Neural crest cell (in vitro differentiated cells): Measurements from ENCODE around the gene ADH1B. TPM values are rescaled to one million over a fixed set of nuclear protein-coding genes. Genes with fewer than 3 reads are reported as not detected.
"Not testable (repeated sequence)": the region's sequence is repeated elsewhere in the genome, so short reads cannot be mapped to it uniquely, and the experiment has no call there.

Source experiments
- DNase-seq: peaks from one replicate; pipeline ENCODE4 v3.0.0; 2021; ENCODE audit warnings: low read depth, mixed read lengths, low spot score
- H3K27ac Mint-ChIP-seq: one replicate; pipeline ENCODE4 v1.8.0; 2021; ENCODE audit warnings: mild to moderate bottlenecking, mixed read lengths; ENCODE audit not compliant: unreplicated experiment
- H3K27me3 Mint-ChIP-seq: 2 replicates; pipeline ENCODE4 v1.8.0; 2021; ENCODE audit warnings: low read depth, mild to moderate bottlenecking, mixed read lengths
- H3K36me3 Mint-ChIP-seq: 2 replicates; pipeline ENCODE4 v1.8.0; 2021; ENCODE audit warnings: low read depth, mild to moderate bottlenecking, mixed read lengths
- H3K4me1 Mint-ChIP-seq: 2 replicates; pipeline ENCODE4 v1.8.0; 2021; ENCODE audit warnings: mixed read lengths
- H3K4me3 Mint-ChIP-seq: one replicate; pipeline ENCODE4 v1.8.0; 2021; ENCODE audit warnings: mild to moderate bottlenecking, mixed read lengths
- H3K9me3 Mint-ChIP-seq: 2 replicates; pipeline ENCODE4 v1.8.0; 2021; ENCODE audit warnings: mixed read lengths
- long read RNA-seq: library from polyadenylated mRNA; unstranded; transcript quantifications from one replicate; pipeline ENCODE4 v2.0.0, GENCODE V29; 2020
- total RNA-seq: library from RNA; stranded (reverse); gene quantifications from 2 replicates; pipeline ENCODE4 v1.2.1, GENCODE V29; 2021
- TF ChIP-seq, protein P1 (sequence below): fragments of 200-600 bp; sonication (generic); conservative IDR thresholded peaks from 2 replicates; pipeline ENCODE4 v1.5.0; 2021; ENCODE audit warnings: antibody characterized with exemption, mild to moderate bottlenecking

The ADH1B gene
- total RNA-seq, result not detected in 2 replicates
- long read RNA-seq, result 0 reads

DNA sequence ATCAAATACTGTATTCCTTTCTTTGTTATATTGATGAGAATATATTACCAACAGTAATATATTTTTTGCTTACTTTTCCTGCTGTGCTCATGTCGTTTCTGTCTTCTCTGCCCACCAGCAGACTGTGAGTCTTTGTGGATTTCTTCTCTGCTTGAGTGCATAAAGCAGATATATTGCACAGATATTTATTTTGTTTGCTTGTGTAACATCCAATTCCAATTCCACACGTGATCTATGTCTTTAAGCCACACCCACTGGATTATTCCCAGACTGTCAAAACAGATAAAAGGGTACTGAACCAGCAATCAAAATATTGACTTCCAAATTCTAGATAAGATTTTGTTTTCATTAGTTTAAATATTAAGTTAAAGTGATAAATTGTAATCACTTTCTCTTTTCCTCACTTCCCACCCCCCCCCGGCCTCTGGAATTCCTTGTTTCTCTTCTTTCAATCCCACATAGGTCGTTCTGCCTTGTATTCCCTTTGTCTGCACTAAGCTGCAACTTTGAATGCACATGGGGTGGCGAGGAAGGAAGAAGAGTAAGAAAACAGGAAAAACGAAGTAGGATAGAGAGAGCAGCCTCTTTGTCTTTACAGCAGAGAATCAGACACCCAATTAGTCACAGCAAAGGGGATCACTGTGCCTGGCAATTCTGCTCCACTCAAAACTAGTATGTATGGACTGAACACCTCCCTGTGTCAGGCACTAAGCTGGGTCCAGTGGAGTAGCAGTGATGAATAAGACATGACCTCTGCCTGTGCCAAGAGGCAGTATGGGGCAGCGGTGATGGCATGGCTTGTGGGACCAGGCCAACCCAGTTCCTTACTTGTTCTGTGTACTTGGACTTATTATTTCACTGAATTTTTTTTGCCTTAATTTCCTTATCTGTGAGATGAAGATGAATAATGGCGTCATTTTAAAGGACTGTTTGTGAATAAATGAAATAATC, at the start of gene ADH1B:
TSS of gene ADH1B (minus strand) at position 161 of the 951 bp plus-strand sequence. CDS start at position 91, 70 bp downstream.
- no peaks in the 10 kb centered on the region for H3K27me3 Mint-ChIP-seq
- peaks cover 3% of the 10 kb centered on the region for H3K36me3 Mint-ChIP-seq
- peaks cover 13% of the 10 kb centered on the region for H3K4me1 Mint-ChIP-seq
- peaks cover 9% of the 10 kb centered on the region for H3K9me3 Mint-ChIP-seq
- no peak for DNase-seq
- peak within 1 kb of the TSS; percentile 76 for H3K27ac Mint-ChIP-seq
- H3K4me3 Mint-ChIP-seq, result no peak within 1 kb of the TSS
- TF ChIP-seq, protein P1, sequence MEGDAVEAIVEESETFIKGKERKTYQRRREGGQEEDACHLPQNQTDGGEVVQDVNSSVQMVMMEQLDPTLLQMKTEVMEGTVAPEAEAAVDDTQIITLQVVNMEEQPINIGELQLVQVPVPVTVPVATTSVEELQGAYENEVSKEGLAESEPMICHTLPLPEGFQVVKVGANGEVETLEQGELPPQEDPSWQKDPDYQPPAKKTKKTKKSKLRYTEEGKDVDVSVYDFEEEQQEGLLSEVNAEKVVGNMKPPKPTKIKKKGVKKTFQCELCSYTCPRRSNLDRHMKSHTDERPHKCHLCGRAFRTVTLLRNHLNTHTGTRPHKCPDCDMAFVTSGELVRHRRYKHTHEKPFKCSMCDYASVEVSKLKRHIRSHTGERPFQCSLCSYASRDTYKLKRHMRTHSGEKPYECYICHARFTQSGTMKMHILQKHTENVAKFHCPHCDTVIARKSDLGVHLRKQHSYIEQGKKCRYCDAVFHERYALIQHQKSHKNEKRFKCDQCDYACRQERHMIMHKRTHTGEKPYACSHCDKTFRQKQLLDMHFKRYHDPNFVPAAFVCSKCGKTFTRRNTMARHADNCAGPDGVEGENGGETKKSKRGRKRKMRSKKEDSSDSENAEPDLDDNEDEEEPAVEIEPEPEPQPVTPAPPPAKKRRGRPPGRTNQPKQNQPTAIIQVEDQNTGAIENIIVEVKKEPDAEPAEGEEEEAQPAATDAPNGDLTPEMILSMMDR, result no peak

DNA sequence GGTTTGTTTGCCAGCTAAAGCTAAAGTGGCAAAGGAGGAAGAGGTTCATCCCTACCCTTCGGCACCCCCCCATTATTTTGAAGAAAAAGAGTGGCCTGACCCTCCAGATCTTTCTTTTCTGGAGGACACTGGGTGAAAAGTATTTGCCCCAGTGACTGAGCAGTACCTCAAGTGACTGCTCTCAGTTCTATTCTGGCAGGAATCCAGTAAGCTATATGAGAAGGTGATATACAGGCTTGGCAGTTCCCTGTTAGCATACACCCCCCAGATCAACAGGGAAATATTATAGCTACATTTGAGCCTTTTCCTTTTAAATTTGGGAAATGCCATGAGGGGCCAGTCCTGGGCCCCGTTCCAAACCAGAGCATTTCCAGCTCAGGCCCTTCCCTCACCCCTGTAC, 46.6 kb upstream of the ADH1B start:
- not testable (repeated sequence) for DNase-seq, H3K27me3 Mint-ChIP-seq, H3K4me1 Mint-ChIP-seq, H3K9me3 Mint-ChIP-seq, H3K27ac Mint-ChIP-seq, H3K4me3 Mint-ChIP-seq, H3K36me3 Mint-ChIP-seq

DNA sequence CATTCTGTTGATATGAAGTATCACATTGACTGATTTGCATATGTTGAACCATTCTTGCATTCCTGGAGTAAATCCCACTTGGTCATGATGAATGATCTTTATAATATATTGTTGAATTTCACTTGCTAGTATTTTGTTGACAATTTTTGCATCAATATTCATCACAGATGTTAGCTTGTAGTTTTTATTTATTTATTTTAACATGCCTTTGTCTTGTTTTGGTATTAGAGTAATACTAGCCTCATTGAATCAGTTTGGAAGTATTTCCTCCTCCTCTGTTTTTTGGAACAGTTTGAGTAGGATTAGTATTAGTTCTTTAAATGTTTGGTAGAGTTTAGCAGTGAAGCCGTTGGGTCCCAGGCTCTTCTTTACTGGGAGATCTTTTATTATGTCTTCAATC, 45.3 kb upstream of the ADH1B start:
- Mint-ChIP-seq H3K36me3 (peaks cover 3% of the 10 kb centered on the region), H3K27me3 (no peaks in the 10 kb centered on the region), H3K4me3 (no peak overlapping the region), H3K9me3 (peaks cover 6% of the 10 kb centered on the region), H3K4me1 (no peaks in the 10 kb centered on the region), H3K27ac (no peak overlapping the region)
- TF ChIP-seq, protein P1, result no peak
- DNase-seq, result no peak

DNA sequence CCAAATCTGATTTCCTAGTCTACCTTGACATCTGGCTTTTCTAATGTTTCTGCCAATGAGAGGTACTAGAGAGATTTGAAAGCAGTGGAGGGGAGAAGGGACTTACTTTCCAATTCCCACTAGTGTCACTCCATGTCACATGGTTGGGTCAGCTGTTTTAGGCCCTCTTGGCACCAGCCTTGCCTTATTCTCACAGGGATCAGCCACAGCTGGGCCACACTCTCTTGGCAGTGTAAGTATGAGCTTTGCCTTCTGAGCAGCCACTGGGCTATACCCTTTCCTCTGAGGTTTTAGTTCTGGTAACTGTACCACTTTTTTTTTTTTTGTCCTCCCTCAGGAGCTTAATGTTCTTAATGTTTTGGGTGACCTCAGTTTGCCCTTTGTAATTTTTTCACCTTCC, 41.6 kb upstream of the ADH1B start:
- Mint-ChIP-seq H3K4me3 (no peak overlapping the region), H3K27me3 (no peaks in the 10 kb centered on the region), H3K4me1 (no peaks in the 10 kb centered on the region), H3K27ac (no peak overlapping the region), H3K36me3 (peaks cover 3% of the 10 kb centered on the region), H3K9me3 (peaks cover 12% of the 10 kb centered on the region)
- TF ChIP-seq, protein P1, result no peak
- no peak for DNase-seq

DNA sequence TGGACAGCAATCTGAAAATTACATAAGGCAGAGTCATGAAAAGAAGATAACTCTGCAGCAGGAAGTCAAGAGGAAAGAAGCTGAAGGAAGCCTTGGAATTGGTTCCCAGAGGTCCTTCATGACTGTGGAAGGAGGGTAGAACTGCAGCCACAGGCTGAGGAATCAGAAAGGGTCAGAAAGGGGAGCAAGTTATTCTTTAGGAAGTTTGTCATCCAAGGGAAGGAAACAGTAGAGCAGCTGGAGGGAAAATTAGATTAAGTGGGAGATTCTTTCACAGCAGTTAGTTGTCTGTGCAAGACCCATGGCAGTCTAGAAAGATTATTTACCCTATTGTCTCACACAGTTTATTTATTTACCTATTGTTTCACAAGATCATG, 40.7 kb upstream of the ADH1B start:
- H3K4me1 Mint-ChIP-seq, result no peaks in the 10 kb centered on the region
- H3K27ac Mint-ChIP-seq, result peak overlapping the region; percentile 3
- H3K36me3 Mint-ChIP-seq, result peaks cover 3% of the 10 kb centered on the region
- peaks cover 12% of the 10 kb centered on the region for H3K9me3 Mint-ChIP-seq
- H3K27me3 Mint-ChIP-seq, result no peaks in the 10 kb centered on the region
- TF ChIP-seq, protein P1, result no peak
- no peak overlapping the region for H3K4me3 Mint-ChIP-seq
- DNase-seq, result no peak

DNA sequence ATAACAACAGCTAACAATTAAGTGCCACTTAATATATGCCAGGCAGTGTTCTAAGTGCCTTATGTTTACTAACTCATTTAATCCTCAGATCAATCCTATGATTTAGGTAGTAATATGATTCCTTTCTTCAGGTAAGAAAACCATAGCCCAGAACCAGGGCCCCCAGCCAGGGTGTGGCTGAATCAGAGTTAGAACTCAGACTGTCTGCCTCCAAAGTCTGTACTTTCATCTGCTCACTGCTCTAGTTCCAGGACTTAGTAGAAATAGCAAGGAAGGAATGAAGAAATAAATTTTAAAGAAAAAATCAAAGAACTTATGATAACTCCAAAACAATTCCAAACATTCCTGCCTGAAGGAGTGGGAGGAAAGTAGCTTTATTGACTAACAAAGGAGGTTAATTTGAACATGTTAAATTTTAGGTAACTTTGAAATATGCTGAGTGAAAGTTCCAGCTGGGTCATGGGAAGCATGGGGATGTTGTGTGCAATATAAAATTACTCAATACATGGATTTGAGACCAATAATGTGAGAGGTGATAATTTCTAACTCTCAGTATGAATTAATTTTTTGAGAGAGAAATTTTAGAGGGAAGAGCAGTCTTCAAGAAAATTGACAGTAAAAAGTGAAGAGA, 40.2 kb upstream of the ADH1B start:
- H3K4me1 Mint-ChIP-seq, result no peaks in the 10 kb centered on the region
- peak overlapping the region; percentile 3 for H3K27ac Mint-ChIP-seq
- H3K36me3 Mint-ChIP-seq, result peaks cover 3% of the 10 kb centered on the region
- DNase-seq, result no peak
- no peaks in the 10 kb centered on the region for H3K27me3 Mint-ChIP-seq
- no peak overlapping the region for H3K4me3 Mint-ChIP-seq
- H3K9me3 Mint-ChIP-seq, result peaks cover 12% of the 10 kb centered on the region
- TF ChIP-seq, protein P1, result no peak
